Parathyroid adenoma (tissue), 2 donors: Measurements from ENCODE around the gene KCNK3.

Source experiments
- H2AFZ ChIP-seq: fragments of 300-600 bp; sonication (generic); one replicate; pipeline ENCODE4 v1.7.0; 2017; ENCODE audit warnings: antibody characterized with exemption, mild to moderate bottlenecking
- H3K27ac ChIP-seq: fragments of 300-600 bp; sonication (generic); one replicate; pipeline ENCODE4 v1.7.0; 2017
- H3K27me3 ChIP-seq: fragments of 300-600 bp; sonication (generic); one replicate; pipeline ENCODE4 v1.7.0; 2017; ENCODE audit warnings: low read length; ENCODE audit not compliant: control insufficient read depth, insufficient read depth
- H3K36me3 ChIP-seq: fragments of 300-600 bp; sonication (generic); one replicate; pipeline ENCODE4 v1.7.0; 2017; ENCODE audit warnings: low read length; ENCODE audit not compliant: control insufficient read depth, insufficient read depth
- H3K4me1 ChIP-seq: fragments of 300-600 bp; sonication (generic); one replicate; pipeline ENCODE4 v1.7.0; 2017; ENCODE audit warnings: control low read depth
- H3K4me2 ChIP-seq: fragments of 300-600 bp; sonication (generic); one replicate; pipeline ENCODE4 v1.7.0; 2017; ENCODE audit warnings: low read length
- H3K4me3 ChIP-seq: fragments of 300-600 bp; sonication (generic); one replicate; pipeline ENCODE4 v1.7.0; 2017; ENCODE audit warnings: low read depth, low read length
- H3K79me2 ChIP-seq: fragments of 300-600 bp; sonication (generic); one replicate; pipeline ENCODE4 v1.7.0; 2017; ENCODE audit warnings: control low read depth
- H3K9ac ChIP-seq: fragments of 300-600 bp; sonication (generic); one replicate; pipeline ENCODE4 v1.7.0; 2017; ENCODE audit warnings: mild to moderate bottlenecking
- H3K9me3 ChIP-seq: fragments of 300-600 bp; sonication (generic); one replicate; pipeline ENCODE4 v1.7.0; 2017; ENCODE audit warnings: low read length; ENCODE audit not compliant: control insufficient read depth
- CTCF ChIP-seq: fragments of 300-600 bp; sonication (generic); IDR thresholded peaks from one replicate; pipeline ENCODE4 v1.7.0; 2017; ENCODE audit warnings: antibody characterized with exemption, mild to moderate bottlenecking
- donor health status: primary hyperparathyroidism.

The KCNK3 gene

GRCh38 chr2:26718949-26719686 lies 26.6 kb downstream of the KCNK3 start:
- Histone ChIP-seq H2AFZ (no peak overlapping the region), H3K4me3 (no peak overlapping the region), H3K9ac (no peak overlapping the region), H3K36me3 (no peaks in the 10 kb centered on the region), H3K4me1 (peaks cover 60% of the 10 kb centered on the region), H3K9me3 (no peaks in the 10 kb centered on the region), H3K27ac (peak overlapping the region; percentile 95), H3K4me2 (peak overlapping the region; percentile 24), H3K79me2 (peaks cover 13% of the 10 kb centered on the region), H3K27me3 (no peaks in the 10 kb centered on the region)
- TF ChIP-seq CTCF, result no peak

- no peak overlapping the region for H3K4me3 ChIP-seq
- peaks cover 74% of the 10 kb centered on the region for H3K4me1 ChIP-seq
- no peak for TF ChIP-seq CTCF
- no peak overlapping the region for H3K9ac ChIP-seq
- no peaks in the 10 kb centered on the region for H3K36me3 ChIP-seq
- peak overlapping the region; percentile 31 for H2AFZ ChIP-seq
- H3K79me2 ChIP-seq, result peaks cover 13% of the 10 kb centered on the region
- peak overlapping the region; percentile 43 for H3K4me2 ChIP-seq
- H3K27ac ChIP-seq, result peak overlapping the region; percentile 95
- no peaks in the 10 kb centered on the region for H3K27me3 ChIP-seq
- no peaks in the 10 kb centered on the region for H3K9me3 ChIP-seq
Measured at GRCh38 chr2:26720322-26721114, 28.0 kb downstream of the KCNK3 start.

DNA sequence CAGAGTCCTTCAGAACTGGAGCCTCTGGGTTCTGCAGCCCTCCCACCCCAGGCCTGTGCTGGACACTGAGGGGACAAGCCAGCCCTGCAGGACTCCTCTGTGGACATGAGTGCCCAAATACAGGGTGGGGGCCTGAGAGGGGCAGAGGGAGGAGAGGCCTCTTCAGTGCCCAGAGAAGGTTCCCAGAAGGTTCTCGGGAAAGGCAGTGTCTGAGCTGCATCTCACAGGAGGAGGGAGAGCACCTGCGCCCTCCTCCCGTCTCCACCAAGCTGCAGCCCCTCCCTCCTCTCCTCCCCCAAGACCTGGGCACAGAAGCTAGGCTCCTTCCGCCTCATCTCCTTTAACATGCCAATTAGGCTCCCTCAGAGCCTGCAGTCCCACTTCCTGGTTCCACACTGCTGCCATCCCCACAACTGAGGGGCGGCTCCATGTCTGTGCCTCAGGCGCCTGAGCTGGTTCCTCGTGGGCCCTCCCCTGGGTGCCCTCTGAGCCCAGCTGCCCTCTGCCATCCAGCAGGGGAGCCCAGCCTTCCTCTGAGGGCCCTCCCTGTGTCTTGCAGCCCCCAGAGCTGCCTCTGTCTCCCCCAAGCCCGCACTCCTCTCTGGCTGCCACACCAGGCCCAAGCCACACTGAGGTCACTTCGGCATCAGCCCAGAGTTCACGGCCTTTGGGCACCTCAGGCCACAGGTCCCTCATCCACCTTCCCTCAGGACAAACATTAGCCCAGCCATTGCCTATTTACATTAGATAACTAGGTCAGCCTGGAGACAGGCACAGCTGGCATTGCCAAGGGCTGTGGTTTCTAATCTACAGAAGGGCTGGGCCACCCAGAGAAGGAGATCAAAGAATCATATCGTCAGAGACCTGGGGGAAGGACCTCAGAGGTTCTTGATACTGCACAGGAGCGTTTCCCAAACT lies 28.9 kb downstream of the KCNK3 start:
- no peaks in the 10 kb centered on the region for H3K27me3 ChIP-seq
- H3K4me1 ChIP-seq, result peaks cover 77% of the 10 kb centered on the region
- no peak for TF ChIP-seq CTCF
- H2AFZ ChIP-seq, result no peak overlapping the region
- no peaks in the 10 kb centered on the region for H3K36me3 ChIP-seq
- peak overlapping the region; percentile 95 for H3K27ac ChIP-seq
- peak overlapping the region; percentile 43 for H3K4me2 ChIP-seq
- H3K79me2 ChIP-seq, result peaks cover 13% of the 10 kb centered on the region
- H3K9me3 ChIP-seq, result no peaks in the 10 kb centered on the region
- no peak overlapping the region for H3K9ac ChIP-seq
- no peak overlapping the region for H3K4me3 ChIP-seq

GRCh38 chr2:26722328-26722727 lies 29.8 kb downstream of the KCNK3 start:
- Histone ChIP-seq H3K4me1 (peaks cover 72% of the 10 kb centered on the region), H3K9ac (no peak overlapping the region), H3K27me3 (no peaks in the 10 kb centered on the region), H3K36me3 (no peaks in the 10 kb centered on the region), H2AFZ (no peak overlapping the region), H3K27ac (peak overlapping the region; percentile 95), H3K79me2 (peaks cover 15% of the 10 kb centered on the region), H3K9me3 (no peaks in the 10 kb centered on the region), H3K4me3 (no peak overlapping the region), H3K4me2 (no peak overlapping the region)
- TF ChIP-seq CTCF, result no peak
